Osteoblast (primary cell): ENCODE measurements around the gene PRR14L. TPM values are rescaled to one million over a fixed set of nuclear protein-coding genes. Genes with fewer than 3 reads are reported as not detected.
"Not testable (repeated sequence)": the region's sequence is repeated elsewhere in the genome, so short reads cannot be mapped to it uniquely, and the experiment has no call there.

Experiments used
- DNase-seq: peaks from one replicate; pipeline ENCODE4 v3.0.0; 2011; ENCODE audit warnings: low spot score, mixed read lengths; ENCODE audit not compliant: insufficient read length; ENCODE audit errors: missing footprints
- H2AFZ ChIP-seq: 2 replicates; pipeline ENCODE4 v1.6.0; 2011; ENCODE audit warnings: mild to moderate bottlenecking, low read length
- H3K27ac ChIP-seq: 2 replicates; pipeline ENCODE4 v1.5.1; 2011; ENCODE audit warnings: mild to moderate bottlenecking, low read depth, low read length, moderate library complexity
- H3K27me3 ChIP-seq: 2 replicates; pipeline ENCODE4 v1.6.0; 2012; ENCODE audit warnings: mild to moderate bottlenecking, control low read depth, inconsistent platforms, low read length, moderate library complexity; ENCODE audit not compliant: insufficient read depth
- H3K36me3 ChIP-seq: 2 replicates; pipeline ENCODE4 v1.5.1; 2011; ENCODE audit warnings: mild to moderate bottlenecking, low read length, control low read depth, moderate library complexity; ENCODE audit not compliant: insufficient read depth
- H3K4me1 ChIP-seq: 2 replicates; pipeline ENCODE4 v1.5.1; 2011; ENCODE audit warnings: mild to moderate bottlenecking, low read length, control low read depth, moderate library complexity; ENCODE audit not compliant: insufficient read depth
- H3K4me2 ChIP-seq: 2 replicates; pipeline ENCODE4 v1.6.0; 2011; ENCODE audit warnings: mild to moderate bottlenecking, low read length; ENCODE audit not compliant: insufficient read depth
- H3K4me3 ChIP-seq: fragments of 200-600 bp; sonication (generic); 3 replicates; pipeline ENCODE4 v1.5.1; 2012; ENCODE audit warnings: mild to moderate bottlenecking, low read length, inconsistent platforms; ENCODE audit not compliant: insufficient read depth
- H3K79me2 ChIP-seq: 2 replicates; pipeline ENCODE4 v1.6.0; 2012; ENCODE audit warnings: mild to moderate bottlenecking, low read length, control low read depth, inconsistent platforms; ENCODE audit not compliant: insufficient read depth
- H3K9me3 ChIP-seq: 2 replicates; pipeline ENCODE4 v1.5.1; 2011; ENCODE audit warnings: low read depth, low read length, control low read depth
- H4K20me1 ChIP-seq: 2 replicates; pipeline ENCODE4 v1.6.0; 2012; ENCODE audit warnings: mild to moderate bottlenecking, low read length, control low read depth; ENCODE audit not compliant: insufficient read depth
- total RNA-seq: library from RNA; depleted of rRNA; stranded (reverse); fragments of >200 nt; gene quantifications from 2 replicates; pipeline ENCODE4 v1.2.3, GENCODE V29; 2012
- TF ChIP-seq, protein P1 (sequence below): IDR thresholded peaks from 2 replicates; pipeline ENCODE4 v1.5.1; 2011; ENCODE audit warnings: mild to moderate bottlenecking, low read depth, low read length, moderate library complexity; ENCODE audit errors: extremely low read depth

The PRR14L gene
- 20.3 and 22.1 TPM in 2 replicates for total RNA-seq

DNA sequence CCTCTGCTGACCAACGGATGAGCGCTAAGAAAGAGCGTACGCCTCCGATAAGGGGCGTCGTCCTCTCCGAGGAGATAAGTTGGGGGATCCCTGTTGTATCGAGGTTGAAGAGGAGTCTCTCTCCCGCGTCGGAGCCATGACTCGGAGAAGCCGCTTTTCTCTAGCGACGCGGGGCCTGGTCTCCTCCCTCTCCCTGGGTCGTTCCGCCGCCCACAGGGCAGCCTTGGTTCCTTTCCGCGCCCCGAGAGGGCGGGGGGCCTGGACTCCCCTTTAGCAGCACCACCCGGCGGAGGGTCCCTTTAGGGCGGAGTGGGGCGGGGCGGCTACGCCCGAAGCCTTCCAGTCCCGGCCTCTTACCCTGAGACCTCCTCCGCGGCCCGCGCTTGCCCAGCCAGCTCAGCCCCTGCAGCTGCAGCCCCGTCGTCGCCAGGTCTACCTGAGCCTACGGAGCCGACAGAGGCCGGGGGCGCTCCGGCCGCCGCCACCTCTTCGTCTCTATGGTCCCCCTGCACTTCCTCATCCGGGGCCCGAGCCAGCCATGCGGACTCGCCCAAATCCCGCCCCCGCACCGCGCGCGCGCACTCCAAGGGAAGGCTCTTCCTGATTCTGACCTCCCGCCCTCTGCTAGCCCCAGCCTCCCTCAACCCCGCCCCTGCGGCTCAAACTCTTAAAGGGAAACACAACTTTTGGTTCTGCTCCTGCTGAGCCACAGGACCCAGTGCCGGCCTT is at the start of gene PRR14L:
TSS of gene PRR14L (minus strand) at position 497 of the 729 bp plus-strand sequence. CDS start 11,272 bp downstream, outside the sequence.
- DNase-seq = peak; percentile 96
- peak within 1 kb of the TSS; percentile 88 for H3K4me3 ChIP-seq
- H3K79me2 ChIP-seq = peaks cover 53% of the 10 kb centered on the region
- H3K27ac ChIP-seq = peak within 1 kb of the TSS; percentile 89
- peak within 1 kb of the TSS; percentile 98 for H2AFZ ChIP-seq
- TF ChIP-seq, protein P1, sequence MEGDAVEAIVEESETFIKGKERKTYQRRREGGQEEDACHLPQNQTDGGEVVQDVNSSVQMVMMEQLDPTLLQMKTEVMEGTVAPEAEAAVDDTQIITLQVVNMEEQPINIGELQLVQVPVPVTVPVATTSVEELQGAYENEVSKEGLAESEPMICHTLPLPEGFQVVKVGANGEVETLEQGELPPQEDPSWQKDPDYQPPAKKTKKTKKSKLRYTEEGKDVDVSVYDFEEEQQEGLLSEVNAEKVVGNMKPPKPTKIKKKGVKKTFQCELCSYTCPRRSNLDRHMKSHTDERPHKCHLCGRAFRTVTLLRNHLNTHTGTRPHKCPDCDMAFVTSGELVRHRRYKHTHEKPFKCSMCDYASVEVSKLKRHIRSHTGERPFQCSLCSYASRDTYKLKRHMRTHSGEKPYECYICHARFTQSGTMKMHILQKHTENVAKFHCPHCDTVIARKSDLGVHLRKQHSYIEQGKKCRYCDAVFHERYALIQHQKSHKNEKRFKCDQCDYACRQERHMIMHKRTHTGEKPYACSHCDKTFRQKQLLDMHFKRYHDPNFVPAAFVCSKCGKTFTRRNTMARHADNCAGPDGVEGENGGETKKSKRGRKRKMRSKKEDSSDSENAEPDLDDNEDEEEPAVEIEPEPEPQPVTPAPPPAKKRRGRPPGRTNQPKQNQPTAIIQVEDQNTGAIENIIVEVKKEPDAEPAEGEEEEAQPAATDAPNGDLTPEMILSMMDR = no peak
- H3K9me3 ChIP-seq = no peaks in the 10 kb centered on the region
- no peaks in the 10 kb centered on the region for H4K20me1 ChIP-seq
- peaks cover 2% of the 10 kb centered on the region for H3K36me3 ChIP-seq
- peak within 1 kb of the TSS; percentile 97 for H3K4me2 ChIP-seq
- H3K27me3 ChIP-seq = no peaks in the 10 kb centered on the region
- peaks cover 41% of the 10 kb centered on the region for H3K4me1 ChIP-seq

GRCh38 chr22:31799358-31799757 is 49.4 kb upstream of the PRR14L start:
- not testable (repeated sequence) for H3K27me3 ChIP-seq, DNase-seq, H3K79me2 ChIP-seq, H4K20me1 ChIP-seq, H2AFZ ChIP-seq, H3K4me2 ChIP-seq, H3K27ac ChIP-seq, H3K4me1 ChIP-seq, H3K4me3 ChIP-seq, H3K9me3 ChIP-seq
- H3K36me3 ChIP-seq = peaks cover 34% of the 10 kb centered on the region

DNA sequence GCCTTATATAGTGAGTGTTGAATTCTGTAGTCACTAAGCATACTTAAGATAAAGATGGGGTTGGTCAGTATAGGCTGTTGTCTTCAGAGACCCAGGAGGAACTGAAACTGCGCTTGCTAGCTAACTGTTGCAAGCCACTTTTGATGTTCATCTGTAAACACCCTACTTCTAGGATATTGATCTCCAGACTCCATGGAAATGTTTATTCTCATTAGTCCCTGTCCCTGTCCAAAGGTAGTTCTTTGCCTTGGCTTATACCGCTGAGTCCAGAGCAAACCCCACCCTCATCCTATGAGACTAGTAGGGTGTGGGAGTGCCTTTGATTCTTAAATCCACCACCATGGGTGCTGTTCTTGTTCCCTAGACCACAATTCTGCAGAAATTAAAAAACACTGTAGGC is 40.3 kb upstream of the PRR14L start:
- TF ChIP-seq, protein P1 = no peak
- no peak overlapping the region for H2AFZ ChIP-seq
- H3K9me3 ChIP-seq = no peaks in the 10 kb centered on the region
- H3K4me3 ChIP-seq = no peak overlapping the region
- no peaks in the 10 kb centered on the region for H3K27me3 ChIP-seq
- peaks cover 13% of the 10 kb centered on the region for H3K36me3 ChIP-seq
- H4K20me1 ChIP-seq = no peaks in the 10 kb centered on the region
- H3K79me2 ChIP-seq = no peaks in the 10 kb centered on the region
- H3K27ac ChIP-seq = no peak overlapping the region
- DNase-seq = no peak
- H3K4me1 ChIP-seq = no peaks in the 10 kb centered on the region
- no peak overlapping the region for H3K4me2 ChIP-seq

DNA sequence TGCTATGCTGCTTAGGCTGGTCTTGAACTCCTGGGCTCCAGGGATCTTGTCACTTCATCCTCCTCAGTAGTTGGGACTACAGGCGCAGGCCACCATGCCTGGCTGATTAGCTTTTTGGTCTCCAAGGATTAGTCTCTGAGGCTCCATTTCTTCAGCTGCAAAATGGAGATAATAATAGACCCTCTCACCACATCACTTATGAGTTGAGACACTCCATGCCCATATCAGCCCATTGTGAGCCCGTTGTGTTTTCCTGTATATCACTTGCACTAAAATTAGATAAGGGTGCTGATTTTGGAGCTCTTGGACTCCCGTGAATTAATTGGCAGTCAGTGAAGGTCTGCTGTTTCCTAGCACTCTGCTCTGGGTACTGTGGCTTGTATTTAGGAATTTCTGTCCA is 39.9 kb upstream of the PRR14L start:
- Histone ChIP-seq H3K9me3 (no peaks in the 10 kb centered on the region), H3K36me3 (peaks cover 16% of the 10 kb centered on the region), H3K4me2 (no peak overlapping the region), H3K4me3 (no peak overlapping the region), H4K20me1 (no peaks in the 10 kb centered on the region), H3K4me1 (no peaks in the 10 kb centered on the region), H3K27me3 (no peaks in the 10 kb centered on the region), H3K79me2 (no peaks in the 10 kb centered on the region), H3K27ac (no peak overlapping the region), H2AFZ (no peak overlapping the region)
- TF ChIP-seq, protein P1 = no peak
- no peak for DNase-seq
